ENCODE measurements around the gene CAST. TPM values are rescaled to one million over a fixed set of nuclear protein-coding genes. Genes with fewer than 3 reads are reported as not detected.

Gene CAST
- polyA plus RNA-seq, 2 of the 4 experiments (the other 2 are of a cell fraction), result 163 to 257 TPM

DNA sequence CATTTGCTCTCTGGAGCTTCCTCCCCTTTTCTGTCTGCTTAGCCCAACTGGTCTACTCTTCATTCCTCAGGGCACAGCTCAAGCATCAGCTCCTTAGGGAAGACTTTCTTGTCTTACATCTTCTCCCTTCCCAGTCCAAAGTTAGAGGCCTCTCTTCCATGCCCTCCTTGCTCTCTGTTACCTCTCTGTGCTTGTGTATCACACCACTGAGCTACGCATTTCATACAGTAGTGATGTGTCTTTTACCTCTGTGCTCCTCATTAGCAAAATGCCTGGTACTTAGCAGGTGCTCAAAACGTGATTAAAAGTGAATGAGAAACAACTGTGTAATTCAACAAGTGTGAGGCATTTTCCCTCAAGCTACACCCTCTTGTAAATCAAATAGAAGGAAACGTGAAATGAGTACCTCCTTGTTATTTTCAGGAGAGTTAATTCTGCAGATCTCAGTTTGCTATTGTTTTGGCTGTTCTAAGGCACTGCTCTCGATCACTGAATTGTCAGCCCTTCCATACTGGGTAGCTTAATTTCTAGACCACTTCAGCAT, 106.6 kb downstream of the CAST start:
- no peak for DNase-seq (ENCODE audit: low read depth in 1 of 2, low spot score in 1 of 2)
- ChIA-PET CTCF (interaction anchor here (0.8 to 2.8 kb wide), 5 partner anchors 16 to 396 kb away, joined by 3 to 14 read pairs (median 4); no protein-coding TSS in a partner anchor), POLR2A (no interaction called here)
- no peak for TF ChIP-seq RARB (CRISPR knock-in tag; IDR thresholded peaks at IDR 0.05)
- TF ChIP-seq ZC3H11A (IDR thresholded peaks at IDR 0.05), result no peak
- TF ChIP-seq CBX8 (IDR thresholded peaks at IDR 0.05), result no peak
- TF ChIP-seq, protein P1, sequence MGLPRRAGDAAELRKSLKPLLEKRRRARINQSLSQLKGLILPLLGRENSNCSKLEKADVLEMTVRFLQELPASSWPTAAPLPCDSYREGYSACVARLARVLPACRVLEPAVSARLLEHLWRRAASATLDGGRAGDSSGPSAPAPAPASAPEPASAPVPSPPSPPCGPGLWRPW (IDR thresholded peaks at IDR 0.05), result no peak
- no peak for TF ChIP-seq PBX3 (IDR thresholded peaks at IDR 0.05)
- TF ChIP-seq, protein P2, sequence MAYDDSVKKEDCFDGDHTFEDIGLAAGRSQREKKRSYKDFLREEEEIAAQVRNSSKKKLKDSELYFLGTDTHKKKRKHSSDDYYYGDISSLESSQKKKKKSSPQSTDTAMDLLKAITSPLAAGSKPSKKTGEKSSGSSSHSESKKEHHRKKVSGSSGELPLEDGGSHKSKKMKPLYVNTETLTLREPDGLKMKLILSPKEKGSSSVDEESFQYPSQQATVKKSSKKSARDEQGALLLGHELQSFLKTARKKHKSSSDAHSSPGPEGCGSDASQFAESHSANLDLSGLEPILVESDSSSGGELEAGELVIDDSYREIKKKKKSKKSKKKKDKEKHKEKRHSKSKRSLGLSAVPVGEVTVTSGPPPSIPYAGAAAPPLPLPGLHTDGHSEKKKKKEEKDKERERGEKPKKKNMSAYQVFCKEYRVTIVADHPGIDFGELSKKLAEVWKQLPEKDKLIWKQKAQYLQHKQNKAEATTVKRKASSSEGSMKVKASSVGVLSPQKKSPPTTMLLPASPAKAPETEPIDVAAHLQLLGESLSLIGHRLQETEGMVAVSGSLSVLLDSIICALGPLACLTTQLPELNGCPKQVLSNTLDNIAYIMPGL (CRISPR knock-in tag; IDR thresholded peaks at IDR 0.05; ENCODE audit: borderline replicate concordance), result no peak
- no peak for TF ChIP-seq EHF (CRISPR knock-in tag; IDR thresholded peaks at IDR 0.05)
- TF ChIP-seq ZNF302 (CRISPR knock-in tag; IDR thresholded peaks at IDR 0.05), result no peak
- TF ChIP-seq POLR2AphosphoS2 (conservative IDR thresholded peaks at IDR 0.05; ENCODE audit: low read length), result no peak
- TF ChIP-seq, protein P3, sequence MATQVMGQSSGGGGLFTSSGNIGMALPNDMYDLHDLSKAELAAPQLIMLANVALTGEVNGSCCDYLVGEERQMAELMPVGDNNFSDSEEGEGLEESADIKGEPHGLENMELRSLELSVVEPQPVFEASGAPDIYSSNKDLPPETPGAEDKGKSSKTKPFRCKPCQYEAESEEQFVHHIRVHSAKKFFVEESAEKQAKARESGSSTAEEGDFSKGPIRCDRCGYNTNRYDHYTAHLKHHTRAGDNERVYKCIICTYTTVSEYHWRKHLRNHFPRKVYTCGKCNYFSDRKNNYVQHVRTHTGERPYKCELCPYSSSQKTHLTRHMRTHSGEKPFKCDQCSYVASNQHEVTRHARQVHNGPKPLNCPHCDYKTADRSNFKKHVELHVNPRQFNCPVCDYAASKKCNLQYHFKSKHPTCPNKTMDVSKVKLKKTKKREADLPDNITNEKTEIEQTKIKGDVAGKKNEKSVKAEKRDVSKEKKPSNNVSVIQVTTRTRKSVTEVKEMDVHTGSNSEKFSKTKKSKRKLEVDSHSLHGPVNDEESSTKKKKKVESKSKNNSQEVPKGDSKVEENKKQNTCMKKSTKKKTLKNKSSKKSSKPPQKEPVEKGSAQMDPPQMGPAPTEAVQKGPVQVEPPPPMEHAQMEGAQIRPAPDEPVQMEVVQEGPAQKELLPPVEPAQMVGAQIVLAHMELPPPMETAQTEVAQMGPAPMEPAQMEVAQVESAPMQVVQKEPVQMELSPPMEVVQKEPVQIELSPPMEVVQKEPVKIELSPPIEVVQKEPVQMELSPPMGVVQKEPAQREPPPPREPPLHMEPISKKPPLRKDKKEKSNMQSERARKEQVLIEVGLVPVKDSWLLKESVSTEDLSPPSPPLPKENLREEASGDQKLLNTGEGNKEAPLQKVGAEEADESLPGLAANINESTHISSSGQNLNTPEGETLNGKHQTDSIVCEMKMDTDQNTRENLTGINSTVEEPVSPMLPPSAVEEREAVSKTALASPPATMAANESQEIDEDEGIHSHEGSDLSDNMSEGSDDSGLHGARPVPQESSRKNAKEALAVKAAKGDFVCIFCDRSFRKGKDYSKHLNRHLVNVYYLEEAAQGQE (IDR thresholded peaks at IDR 0.05), result no peak
- no peak for FAIRE-seq
- Histone ChIP-seq H3K4me2 (no peak overlapping the region), H3K9me3 (no peaks in the 10 kb centered on the region), H3K4me1 (peaks cover 10% of the 10 kb centered on the region; the same call in 2 of the 3 replicates), H3K27ac (no peak overlapping the region), H3K4me3 (no peak overlapping the region)
- ATAC-seq, result no peak
- 84% methylated on average over 4 of the region's 4 CpGs for WGBS (ENCODE audit: missing lambda C conversion rate)

DNA sequence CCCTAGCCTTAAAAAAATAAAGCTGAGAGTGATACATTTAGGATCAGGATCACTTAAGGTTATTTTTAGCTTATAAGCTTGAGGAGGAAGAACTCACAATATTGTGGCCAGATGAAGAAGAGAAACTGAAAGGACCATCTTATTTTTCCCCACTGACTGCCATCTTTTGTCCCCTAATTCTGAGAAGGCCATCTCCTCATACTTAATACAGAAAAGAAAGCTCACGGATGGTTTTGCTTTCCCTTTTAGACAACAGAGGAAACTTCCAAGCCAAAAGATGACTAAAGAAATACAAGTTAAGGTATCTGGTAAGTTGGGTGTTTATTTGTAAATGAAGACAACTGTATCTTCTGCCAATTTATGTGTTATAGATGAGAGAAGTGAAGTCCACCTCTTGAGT, 109.2 kb downstream of the CAST start:
- FAIRE-seq (no peak), ATAC-seq (no peak), DNase-seq (ENCODE audit: low read depth in 1 of 2, low spot score in 1 of 2) (no peak)
- 98% methylated on average over 1 of the region's 1 CpG for WGBS (ENCODE audit: missing lambda C conversion rate)
- H3K9me3 ChIP-seq, result no peaks in the 10 kb centered on the region
- H3K27ac ChIP-seq, result no peak overlapping the region
- H3K4me1 ChIP-seq, result no peaks in the 10 kb centered on the region
- POLR2A ChIA-PET, result no interaction called here
- CTCF ChIA-PET, result interaction anchor here (1.0 to 2.3 kb wide), 3 partner anchors 19 to 390 kb away, joined by 3 to 9 read pairs (median 4); no protein-coding TSS in a partner anchor
- no peak overlapping the region for H3K4me2 ChIP-seq
- H3K4me3 ChIP-seq, result no peak overlapping the region
- TF ChIP-seq USF2 (IDR thresholded peaks at IDR 0.05), result no peak
- no peak for TF ChIP-seq POLR2AphosphoS2 (conservative IDR thresholded peaks at IDR 0.05; ENCODE audit: low read length)
- TF ChIP-seq, protein P1 (IDR thresholded peaks at IDR 0.05), result no peak
- TF ChIP-seq JUNB (IDR thresholded peaks at IDR 0.05), result no peak
- no peak for TF ChIP-seq CTCF (IDR thresholded peaks at IDR 0.05)
- TF ChIP-seq HEYL (CRISPR knock-in tag; IDR thresholded peaks at IDR 0.05), result no peak
- no peak for TF ChIP-seq ZC3H11A (IDR thresholded peaks at IDR 0.05)
- TF ChIP-seq RCOR1 (IDR thresholded peaks at IDR 0.05; ENCODE audit: low read depth, low read length), result no peak
- TF ChIP-seq, protein P4, sequence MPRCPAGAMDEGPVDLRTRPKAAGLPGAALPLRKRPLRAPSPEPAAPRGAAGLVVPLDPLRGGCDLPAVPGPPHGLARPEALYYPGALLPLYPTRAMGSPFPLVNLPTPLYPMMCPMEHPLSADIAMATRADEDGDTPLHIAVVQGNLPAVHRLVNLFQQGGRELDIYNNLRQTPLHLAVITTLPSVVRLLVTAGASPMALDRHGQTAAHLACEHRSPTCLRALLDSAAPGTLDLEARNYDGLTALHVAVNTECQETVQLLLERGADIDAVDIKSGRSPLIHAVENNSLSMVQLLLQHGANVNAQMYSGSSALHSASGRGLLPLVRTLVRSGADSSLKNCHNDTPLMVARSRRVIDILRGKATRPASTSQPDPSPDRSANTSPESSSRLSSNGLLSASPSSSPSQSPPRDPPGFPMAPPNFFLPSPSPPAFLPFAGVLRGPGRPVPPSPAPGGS (IDR thresholded peaks at IDR 0.05), result no peak
- TF ChIP-seq MAFK (IDR thresholded peaks at IDR 0.05; ENCODE audit: partially characterized antibody), result no peak
- no peak for TF ChIP-seq EHMT2 (IDR thresholded peaks at IDR 0.05; ENCODE audit: low read depth)
- no peak for TF ChIP-seq POLR2A (IDR thresholded peaks at IDR 0.05; ENCODE audit: low read length)
- TF ChIP-seq ZSCAN20 (CRISPR knock-in tag; IDR thresholded peaks at IDR 0.05), result no peak
- no peak for TF ChIP-seq TFCP2L1 (CRISPR knock-in tag; IDR thresholded peaks at IDR 0.05)
- no peak for TF ChIP-seq TP53 (CRISPR knock-in tag; IDR thresholded peaks at IDR 0.05)
- TF ChIP-seq KDM5A (IDR thresholded peaks at IDR 0.05), result no peak
- TF ChIP-seq HOXB13 (CRISPR knock-in tag; IDR thresholded peaks at IDR 0.05; ENCODE audit: low read depth), result no peak
- no peak for TF ChIP-seq BHLHE40 (IDR thresholded peaks at IDR 0.05; ENCODE audit: low read depth, low read length)
